ENCODE results near the gene HM13. TPM values are rescaled to one million over a fixed set of nuclear protein-coding genes. Genes with fewer than 3 reads are reported as not detected.

Gene HM13
- total RNA-seq, 1 experiment from 2014 or later = 103 TPM

DNA sequence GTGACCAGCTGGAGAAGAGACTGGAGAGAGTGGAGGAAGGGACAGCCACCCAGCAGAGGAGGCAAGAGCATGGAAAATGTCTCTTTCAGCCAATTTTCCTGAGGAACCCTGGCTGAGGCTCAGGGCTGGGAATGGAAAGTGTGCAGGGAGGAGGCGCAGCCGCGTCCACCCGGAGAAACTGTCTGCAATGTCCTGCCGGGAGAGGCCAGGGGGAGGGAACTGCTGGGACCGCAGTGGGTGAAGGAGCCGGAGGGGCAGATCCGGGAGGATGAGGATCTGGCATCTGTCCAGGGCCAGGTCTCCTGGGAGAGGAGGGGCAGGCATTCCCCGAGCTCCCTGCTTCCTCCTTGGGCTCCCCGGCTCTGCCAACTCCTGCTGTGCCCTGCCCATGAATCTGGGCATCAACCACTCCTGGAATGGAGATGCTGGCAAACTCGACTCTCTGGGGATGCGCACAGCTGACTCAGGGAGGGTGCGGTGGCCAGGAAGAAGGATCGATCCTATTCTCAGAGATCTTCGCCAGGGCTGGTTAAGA lies 17.4 kb upstream of the HM13 start:
- DNase-seq (ENCODE audit: low spot score) (no peak), ATAC-seq (no peak)
- no peak overlapping the region for H3K4me3 Mint-ChIP-seq
- H3K9me3 Mint-ChIP-seq = peaks cover 46% of the 10 kb centered on the region
- no peak overlapping the region for H3K27ac Mint-ChIP-seq
- peaks cover 6% of the 10 kb centered on the region; the same call in 1 of the 2 replicates for H3K36me3 Mint-ChIP-seq
- POLR2A ChIA-PET = no interaction called here
- CTCF ChIA-PET = interaction anchor here (0.6 kb wide), 1 partner anchor 10 kb away, joined by 4 read pairs; no protein-coding TSS in a partner anchor
- H3K27me3 Mint-ChIP-seq (ENCODE audit: low read depth) = peaks cover 22% of the 10 kb centered on the region
- no peak for TF ChIP-seq OVOL2 (CRISPR knock-in tag; IDR thresholded peaks at IDR 0.05; ENCODE audit: borderline replicate concordance)
- no peak for TF ChIP-seq RORB (CRISPR knock-in tag; IDR thresholded peaks at IDR 0.05)
- TF ChIP-seq ETV6 (CRISPR knock-in tag; IDR thresholded peaks at IDR 0.05) = no peak
- TF ChIP-seq ZNF416 (CRISPR knock-in tag; IDR thresholded peaks at IDR 0.05) = no peak
- no peak for TF ChIP-seq IRF2 (CRISPR knock-in tag; IDR thresholded peaks at IDR 0.05; ENCODE audit: borderline replicate concordance, low read depth)
- TF ChIP-seq, protein P1, sequence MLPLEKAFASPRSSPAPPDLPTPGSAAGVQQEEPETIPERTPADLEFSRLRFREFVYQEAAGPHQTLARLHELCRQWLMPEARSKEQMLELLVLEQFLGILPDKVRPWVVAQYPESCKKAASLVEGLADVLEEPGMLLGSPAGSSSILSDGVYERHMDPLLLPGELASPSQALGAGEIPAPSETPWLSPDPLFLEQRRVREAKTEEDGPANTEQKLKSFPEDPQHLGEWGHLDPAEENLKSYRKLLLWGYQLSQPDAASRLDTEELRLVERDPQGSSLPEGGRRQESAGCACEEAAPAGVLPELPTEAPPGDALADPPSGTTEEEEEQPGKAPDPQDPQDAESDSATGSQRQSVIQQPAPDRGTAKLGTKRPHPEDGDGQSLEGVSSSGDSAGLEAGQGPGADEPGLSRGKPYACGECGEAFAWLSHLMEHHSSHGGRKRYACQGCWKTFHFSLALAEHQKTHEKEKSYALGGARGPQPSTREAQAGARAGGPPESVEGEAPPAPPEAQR (CRISPR knock-in tag; IDR thresholded peaks at IDR 0.05) = no peak
- TF ChIP-seq USF1 (CRISPR knock-in tag; IDR thresholded peaks at IDR 0.05) = no peak
- TF ChIP-seq, protein P2, sequence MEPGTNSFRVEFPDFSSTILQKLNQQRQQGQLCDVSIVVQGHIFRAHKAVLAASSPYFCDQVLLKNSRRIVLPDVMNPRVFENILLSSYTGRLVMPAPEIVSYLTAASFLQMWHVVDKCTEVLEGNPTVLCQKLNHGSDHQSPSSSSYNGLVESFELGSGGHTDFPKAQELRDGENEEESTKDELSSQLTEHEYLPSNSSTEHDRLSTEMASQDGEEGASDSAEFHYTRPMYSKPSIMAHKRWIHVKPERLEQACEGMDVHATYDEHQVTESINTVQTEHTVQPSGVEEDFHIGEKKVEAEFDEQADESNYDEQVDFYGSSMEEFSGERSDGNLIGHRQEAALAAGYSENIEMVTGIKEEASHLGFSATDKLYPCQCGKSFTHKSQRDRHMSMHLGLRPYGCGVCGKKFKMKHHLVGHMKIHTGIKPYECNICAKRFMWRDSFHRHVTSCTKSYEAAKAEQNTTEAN (CRISPR knock-in tag; IDR thresholded peaks at IDR 0.05) = no peak
- TF ChIP-seq, protein P3, sequence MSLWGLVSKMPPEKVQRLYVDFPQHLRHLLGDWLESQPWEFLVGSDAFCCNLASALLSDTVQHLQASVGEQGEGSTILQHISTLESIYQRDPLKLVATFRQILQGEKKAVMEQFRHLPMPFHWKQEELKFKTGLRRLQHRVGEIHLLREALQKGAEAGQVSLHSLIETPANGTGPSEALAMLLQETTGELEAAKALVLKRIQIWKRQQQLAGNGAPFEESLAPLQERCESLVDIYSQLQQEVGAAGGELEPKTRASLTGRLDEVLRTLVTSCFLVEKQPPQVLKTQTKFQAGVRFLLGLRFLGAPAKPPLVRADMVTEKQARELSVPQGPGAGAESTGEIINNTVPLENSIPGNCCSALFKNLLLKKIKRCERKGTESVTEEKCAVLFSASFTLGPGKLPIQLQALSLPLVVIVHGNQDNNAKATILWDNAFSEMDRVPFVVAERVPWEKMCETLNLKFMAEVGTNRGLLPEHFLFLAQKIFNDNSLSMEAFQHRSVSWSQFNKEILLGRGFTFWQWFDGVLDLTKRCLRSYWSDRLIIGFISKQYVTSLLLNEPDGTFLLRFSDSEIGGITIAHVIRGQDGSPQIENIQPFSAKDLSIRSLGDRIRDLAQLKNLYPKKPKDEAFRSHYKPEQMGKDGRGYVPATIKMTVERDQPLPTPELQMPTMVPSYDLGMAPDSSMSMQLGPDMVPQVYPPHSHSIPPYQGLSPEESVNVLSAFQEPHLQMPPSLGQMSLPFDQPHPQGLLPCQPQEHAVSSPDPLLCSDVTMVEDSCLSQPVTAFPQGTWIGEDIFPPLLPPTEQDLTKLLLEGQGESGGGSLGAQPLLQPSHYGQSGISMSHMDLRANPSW (CRISPR knock-in tag; conservative IDR thresholded peaks at IDR 0.05; ENCODE audit: low read depth) = no peak
- TF ChIP-seq, protein P4, sequence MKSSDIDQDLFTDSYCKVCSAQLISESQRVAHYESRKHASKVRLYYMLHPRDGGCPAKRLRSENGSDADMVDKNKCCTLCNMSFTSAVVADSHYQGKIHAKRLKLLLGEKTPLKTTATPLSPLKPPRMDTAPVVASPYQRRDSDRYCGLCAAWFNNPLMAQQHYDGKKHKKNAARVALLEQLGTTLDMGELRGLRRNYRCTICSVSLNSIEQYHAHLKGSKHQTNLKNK (CRISPR knock-in tag; IDR thresholded peaks at IDR 0.05) = no peak
- TF ChIP-seq EMX1 (CRISPR knock-in tag; IDR thresholded peaks at IDR 0.05) = no peak
- TF ChIP-seq FOXK1 (CRISPR knock-in tag; IDR thresholded peaks at IDR 0.05) = no peak
- no peak for TF ChIP-seq ARID4B (CRISPR knock-in tag; IDR thresholded peaks at IDR 0.05; ENCODE audit: borderline replicate concordance)
- no peak for TF ChIP-seq NFE2L1 (CRISPR knock-in tag; IDR thresholded peaks at IDR 0.05)
- no peak for TF ChIP-seq MXD4 (CRISPR knock-in tag; IDR thresholded peaks at IDR 0.05; ENCODE audit: borderline replicate concordance)
- no peak for TF ChIP-seq ZNF232 (CRISPR knock-in tag; IDR thresholded peaks at IDR 0.05)
- H3K4me1 Mint-ChIP-seq = no peaks in the 10 kb centered on the region

Data from WTC11 (cell line).